Liver (tissue), 9 donors: ENCODE measurements around the gene CYBB. TPM values are rescaled to one million over a fixed set of nuclear protein-coding genes. Genes with fewer than 3 reads are reported as not detected.

Source experiments
- DNase-seq: peaks from one replicate; pipeline ENCODE4 v3.0.0-alpha.2; 2017; ENCODE audit warnings: low spot score
- H3K27ac ChIP-seq, 2 donors: one replicate each; pipeline ENCODE4 v1.7.0; 2013; ENCODE audit warnings: inconsistent platforms in 2 of 2, low read length in 2 of 2, control low read depth in 1 of 2, low read depth in 1 of 2, mild to moderate bottlenecking in 1 of 2
- H3K27me3 ChIP-seq, 4 donors: one replicate each; pipeline versions ENCODE4 v1.6.1 to v1.7.0; 2013; ENCODE audit warnings: low read length in 3 of 4, inconsistent platforms in 1 of 4, mild to moderate bottlenecking in 1 of 4, moderate library complexity in 1 of 4; ENCODE audit not compliant: control insufficient read depth in 4 of 4, insufficient read depth in 4 of 4
- H3K36me3 ChIP-seq, 4 donors: one replicate each; pipeline versions ENCODE4 v1.6.1 to v1.7.0; 2013; ENCODE audit warnings: low read length in 3 of 4, mild to moderate bottlenecking in 3 of 4, low read depth in 1 of 4, moderate library complexity in 1 of 4; ENCODE audit not compliant: control insufficient read depth in 4 of 4, insufficient read depth in 3 of 4
- H3K4me1 ChIP-seq, 4 donors: one replicate each; pipeline versions ENCODE4 v1.6.1 to v1.7.0; 2013; ENCODE audit warnings: low read length in 3 of 4, mild to moderate bottlenecking in 3 of 4, moderate library complexity in 1 of 4; ENCODE audit not compliant: control insufficient read depth in 4 of 4, insufficient read depth in 4 of 4
- H3K4me3 ChIP-seq, 3 donors: one replicate each; pipeline versions ENCODE4 v1.6.1 to v1.7.0; 2013; ENCODE audit warnings: low read length in 3 of 3, control low read depth in 1 of 3, low read depth in 1 of 3, mild to moderate bottlenecking in 1 of 3
- H3K9ac ChIP-seq, 2 donors: one replicate each; pipeline ENCODE4 v1.7.0; 2013; ENCODE audit warnings: low read length in 2 of 2, mild to moderate bottlenecking in 2 of 2, moderate library complexity in 2 of 2, control low read depth in 1 of 2, low read depth in 1 of 2
- H3K9me3 ChIP-seq, 4 donors: one replicate each; pipeline versions ENCODE4 v1.6.1 to v1.7.0; 2013; ENCODE audit warnings: low read length in 3 of 4; ENCODE audit not compliant: control insufficient read depth in 4 of 4
- EGR1 ChIP-seq, 2 donors: IDR thresholded peaks; 2 replicates each; pipeline ENCODE4 v1.6.1; 2016 to 2018; ENCODE audit warnings: antibody characterized with exemption in 2 of 2, low read depth in 2 of 2
- FOXA2 ChIP-seq: IDR thresholded peaks from 2 replicates; pipeline ENCODE4 v1.6.1; 2016; ENCODE audit warnings: antibody characterized with exemption
- GABPA ChIP-seq, 2 donors: IDR thresholded peaks in 1 of 2; conservative IDR thresholded peaks in 1 of 2; 2 replicates each; pipeline ENCODE4 v1.6.1; 2016; ENCODE audit warnings: antibody characterized with exemption in 2 of 2, mild to moderate bottlenecking in 1 of 2, moderate library complexity in 1 of 2
- HNF4A ChIP-seq, 2 donors: conservative IDR thresholded peaks; 2 replicates each; pipeline ENCODE4 v1.6.1; 2016; ENCODE audit warnings: antibody characterized with exemption in 2 of 2, mild to moderate bottlenecking in 2 of 2
- HNF4G ChIP-seq: IDR thresholded peaks from 2 replicates; pipeline ENCODE4 v1.6.1; 2016; ENCODE audit warnings: antibody characterized with exemption
- JUND ChIP-seq, 2 donors: IDR thresholded peaks; 2 replicates each; pipeline ENCODE4 v1.6.1; 2016; ENCODE audit warnings: antibody characterized with exemption in 2 of 2
- NR2F2 ChIP-seq: IDR thresholded peaks from 2 replicates; pipeline ENCODE4 v1.6.1; 2016; ENCODE audit warnings: antibody characterized with exemption
- RAD21 ChIP-seq, 2 donors: IDR thresholded peaks; 2 replicates each; pipeline ENCODE4 v1.6.1; 2016; ENCODE audit warnings: antibody characterized with exemption in 2 of 2, mild to moderate bottlenecking in 2 of 2
- RXRA ChIP-seq, 2 donors: IDR thresholded peaks; 2 replicates each; pipeline ENCODE4 v1.6.1; 2017 to 2018; ENCODE audit warnings: antibody characterized with exemption in 2 of 2, mild to moderate bottlenecking in 1 of 2
- SP1 ChIP-seq: IDR thresholded peaks from 2 replicates; pipeline ENCODE4 v1.6.1; 2018; ENCODE audit warnings: antibody characterized with exemption, mild to moderate bottlenecking
- TAF1 ChIP-seq: conservative IDR thresholded peaks from 2 replicates; pipeline ENCODE4 v1.6.1; 2016; ENCODE audit warnings: antibody characterized with exemption, mild to moderate bottlenecking
- YY1 ChIP-seq: IDR thresholded peaks from 2 replicates; pipeline ENCODE4 v1.6.1; 2016; ENCODE audit warnings: antibody characterized with exemption, mild to moderate bottlenecking
- WGBS: extraction: QIAGEN DNeasy Blood & Tissue Kit; methylation state at CpG from one replicate; pipeline ENCODE4 v1.1.7; 2013; 5-methylcytosine and 5-hydroxymethylcytosine counted together
- polyA plus RNA-seq, 2 donors: library from polyadenylated mRNA; stranded (reverse) in 1 of 2; unstranded in 1 of 2; fragments of 200-250 nt in 1 of 2; fragments of >200 nt in 1 of 2; fragmentation: Nextera tagmentation in 1 of 2; extraction: Ambion mirVana in 1 of 2; gene quantifications; one replicate each; pipeline versions ENCODE4 v1.2.1 to v1.2.3, GENCODE V29; 2013 to 2015
- total RNA-seq, 2 donors: library from RNA; depleted of rRNA; stranded (reverse); fragments of >200 nt; gene quantifications; one replicate each; pipeline ENCODE4 v1.2.3, GENCODE V29; 2014
- TF ChIP-seq, protein P1 (sequence below): fragments of 150-350 bp; IDR thresholded peaks from 2 replicates; pipeline ENCODE4 v1.5.1; 2017; ENCODE audit warnings: improper control_type of control experiment, low read depth, low read length; ENCODE audit not compliant: missing input control
- TF ChIP-seq, protein P2 (sequence below): IDR thresholded peaks from 2 replicates; pipeline ENCODE4 v1.6.1; 2016; ENCODE audit warnings: antibody characterized with exemption, mild to moderate bottlenecking
- TF ChIP-seq, protein P3 (sequence below): IDR thresholded peaks from 2 replicates; pipeline ENCODE4 v1.6.1; 2016; ENCODE audit warnings: antibody characterized with exemption
- TF ChIP-seq, protein P4 (sequence below): IDR thresholded peaks from 2 replicates; pipeline ENCODE4 v1.6.1; 2016; ENCODE audit warnings: antibody characterized with exemption
- TF ChIP-seq, protein P5 (sequence below): IDR thresholded peaks from 2 replicates; pipeline ENCODE4 v1.6.1; 2016; ENCODE audit warnings: antibody characterized with exemption
- donor health status: healthy.
- donor health status: healthy.
- donor health status: healthy.
- donor health status: healthy.
- donor health status: healthy.

The CYBB gene
- total and polyA plus RNA-seq, 4 donors = 2.8 to 65.7 (median 14.5) TPM

DNA sequence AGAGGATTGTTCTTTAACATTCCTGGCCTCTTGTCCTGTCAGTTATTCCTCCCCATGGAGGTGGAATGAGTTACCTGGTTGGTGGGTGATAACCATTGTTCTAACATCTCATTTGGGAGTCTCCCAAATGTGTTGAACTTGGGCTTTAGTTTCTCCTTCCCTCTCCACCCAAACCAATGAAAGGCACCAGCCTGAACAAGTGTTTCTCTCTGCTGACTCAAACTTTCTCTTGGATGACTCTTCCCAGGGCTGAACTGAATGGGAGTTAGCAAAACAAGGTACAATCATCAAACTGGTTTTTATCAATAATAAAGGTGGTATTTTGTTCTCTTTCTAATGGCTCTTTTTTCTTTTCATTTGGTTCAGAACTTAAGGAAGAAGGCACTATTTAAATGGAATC lies 64.8 kb downstream of the CYBB start:
- TF ChIP-seq SP1 (no peak), EGR1 (IDR thresholded peaks at IDR 0.05; ENCODE audit: low read depth in 2 of 2) (no peak), RAD21 (IDR thresholded peaks at IDR 0.05) (no peak), JUND (IDR thresholded peaks at IDR 0.05) (no peak), RXRA (IDR thresholded peaks at IDR 0.05) (no peak), GABPA (IDR thresholded peaks at IDR 0.05 in 1 of 2, conservative IDR thresholded peaks at IDR 0.05 in 1 of 2) (no peak), YY1 (no peak), TAF1 (no peak), FOXA2 (no peak), HNF4G (no peak)
- TF ChIP-seq, protein P1, sequence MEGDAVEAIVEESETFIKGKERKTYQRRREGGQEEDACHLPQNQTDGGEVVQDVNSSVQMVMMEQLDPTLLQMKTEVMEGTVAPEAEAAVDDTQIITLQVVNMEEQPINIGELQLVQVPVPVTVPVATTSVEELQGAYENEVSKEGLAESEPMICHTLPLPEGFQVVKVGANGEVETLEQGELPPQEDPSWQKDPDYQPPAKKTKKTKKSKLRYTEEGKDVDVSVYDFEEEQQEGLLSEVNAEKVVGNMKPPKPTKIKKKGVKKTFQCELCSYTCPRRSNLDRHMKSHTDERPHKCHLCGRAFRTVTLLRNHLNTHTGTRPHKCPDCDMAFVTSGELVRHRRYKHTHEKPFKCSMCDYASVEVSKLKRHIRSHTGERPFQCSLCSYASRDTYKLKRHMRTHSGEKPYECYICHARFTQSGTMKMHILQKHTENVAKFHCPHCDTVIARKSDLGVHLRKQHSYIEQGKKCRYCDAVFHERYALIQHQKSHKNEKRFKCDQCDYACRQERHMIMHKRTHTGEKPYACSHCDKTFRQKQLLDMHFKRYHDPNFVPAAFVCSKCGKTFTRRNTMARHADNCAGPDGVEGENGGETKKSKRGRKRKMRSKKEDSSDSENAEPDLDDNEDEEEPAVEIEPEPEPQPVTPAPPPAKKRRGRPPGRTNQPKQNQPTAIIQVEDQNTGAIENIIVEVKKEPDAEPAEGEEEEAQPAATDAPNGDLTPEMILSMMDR = no peak
- TF ChIP-seq, protein P2, sequence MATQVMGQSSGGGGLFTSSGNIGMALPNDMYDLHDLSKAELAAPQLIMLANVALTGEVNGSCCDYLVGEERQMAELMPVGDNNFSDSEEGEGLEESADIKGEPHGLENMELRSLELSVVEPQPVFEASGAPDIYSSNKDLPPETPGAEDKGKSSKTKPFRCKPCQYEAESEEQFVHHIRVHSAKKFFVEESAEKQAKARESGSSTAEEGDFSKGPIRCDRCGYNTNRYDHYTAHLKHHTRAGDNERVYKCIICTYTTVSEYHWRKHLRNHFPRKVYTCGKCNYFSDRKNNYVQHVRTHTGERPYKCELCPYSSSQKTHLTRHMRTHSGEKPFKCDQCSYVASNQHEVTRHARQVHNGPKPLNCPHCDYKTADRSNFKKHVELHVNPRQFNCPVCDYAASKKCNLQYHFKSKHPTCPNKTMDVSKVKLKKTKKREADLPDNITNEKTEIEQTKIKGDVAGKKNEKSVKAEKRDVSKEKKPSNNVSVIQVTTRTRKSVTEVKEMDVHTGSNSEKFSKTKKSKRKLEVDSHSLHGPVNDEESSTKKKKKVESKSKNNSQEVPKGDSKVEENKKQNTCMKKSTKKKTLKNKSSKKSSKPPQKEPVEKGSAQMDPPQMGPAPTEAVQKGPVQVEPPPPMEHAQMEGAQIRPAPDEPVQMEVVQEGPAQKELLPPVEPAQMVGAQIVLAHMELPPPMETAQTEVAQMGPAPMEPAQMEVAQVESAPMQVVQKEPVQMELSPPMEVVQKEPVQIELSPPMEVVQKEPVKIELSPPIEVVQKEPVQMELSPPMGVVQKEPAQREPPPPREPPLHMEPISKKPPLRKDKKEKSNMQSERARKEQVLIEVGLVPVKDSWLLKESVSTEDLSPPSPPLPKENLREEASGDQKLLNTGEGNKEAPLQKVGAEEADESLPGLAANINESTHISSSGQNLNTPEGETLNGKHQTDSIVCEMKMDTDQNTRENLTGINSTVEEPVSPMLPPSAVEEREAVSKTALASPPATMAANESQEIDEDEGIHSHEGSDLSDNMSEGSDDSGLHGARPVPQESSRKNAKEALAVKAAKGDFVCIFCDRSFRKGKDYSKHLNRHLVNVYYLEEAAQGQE = no peak
- TF ChIP-seq, protein P3, sequence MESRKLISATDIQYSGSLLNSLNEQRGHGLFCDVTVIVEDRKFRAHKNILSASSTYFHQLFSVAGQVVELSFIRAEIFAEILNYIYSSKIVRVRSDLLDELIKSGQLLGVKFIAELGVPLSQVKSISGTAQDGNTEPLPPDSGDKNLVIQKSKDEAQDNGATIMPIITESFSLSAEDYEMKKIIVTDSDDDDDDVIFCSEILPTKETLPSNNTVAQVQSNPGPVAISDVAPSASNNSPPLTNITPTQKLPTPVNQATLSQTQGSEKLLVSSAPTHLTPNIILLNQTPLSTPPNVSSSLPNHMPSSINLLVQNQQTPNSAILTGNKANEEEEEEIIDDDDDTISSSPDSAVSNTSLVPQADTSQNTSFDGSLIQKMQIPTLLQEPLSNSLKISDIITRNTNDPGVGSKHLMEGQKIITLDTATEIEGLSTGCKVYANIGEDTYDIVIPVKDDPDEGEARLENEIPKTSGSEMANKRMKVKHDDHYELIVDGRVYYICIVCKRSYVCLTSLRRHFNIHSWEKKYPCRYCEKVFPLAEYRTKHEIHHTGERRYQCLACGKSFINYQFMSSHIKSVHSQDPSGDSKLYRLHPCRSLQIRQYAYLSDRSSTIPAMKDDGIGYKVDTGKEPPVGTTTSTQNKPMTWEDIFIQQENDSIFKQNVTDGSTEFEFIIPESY = no peak
- TF ChIP-seq, protein P4, sequence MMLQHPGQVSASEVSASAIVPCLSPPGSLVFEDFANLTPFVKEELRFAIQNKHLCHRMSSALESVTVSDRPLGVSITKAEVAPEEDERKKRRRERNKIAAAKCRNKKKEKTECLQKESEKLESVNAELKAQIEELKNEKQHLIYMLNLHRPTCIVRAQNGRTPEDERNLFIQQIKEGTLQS = no peak
- TF ChIP-seq, protein P5, sequence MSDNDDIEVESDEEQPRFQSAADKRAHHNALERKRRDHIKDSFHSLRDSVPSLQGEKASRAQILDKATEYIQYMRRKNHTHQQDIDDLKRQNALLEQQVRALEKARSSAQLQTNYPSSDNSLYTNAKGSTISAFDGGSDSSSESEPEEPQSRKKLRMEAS = no peak
- Histone ChIP-seq H3K4me1 (peaks cover 0 to 2% (median 0%) of the 10 kb centered on the region in 4 donors), H3K4me3 (no peak overlapping the region), H3K27me3 (no peaks in the 10 kb centered on the region), H3K9ac (no peak overlapping the region), H3K36me3 (peaks cover 0 to 2% (median 0%) of the 10 kb centered on the region in 4 donors), H3K9me3 (no peaks in the 10 kb centered on the region), H3K27ac (no peak overlapping the region)
- no peak for DNase-seq

DNA sequence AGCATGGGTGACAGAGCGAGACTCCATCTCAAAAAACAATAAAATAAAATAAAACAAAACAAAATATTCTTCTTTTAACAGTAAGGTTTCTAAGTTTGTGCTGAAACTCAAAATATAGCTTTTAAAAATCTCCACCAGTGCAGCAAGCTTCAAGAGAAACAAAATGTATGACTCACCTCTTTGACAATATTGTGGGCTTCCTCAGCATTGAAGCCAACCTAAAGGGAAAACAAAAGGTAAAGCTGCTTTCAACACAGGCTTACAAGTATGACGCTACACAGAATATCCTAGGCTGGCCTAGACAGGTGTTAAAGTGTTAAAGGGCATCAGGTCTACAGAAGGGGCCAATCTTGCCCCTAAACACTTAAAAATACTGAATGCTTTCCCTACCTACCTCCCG lies 66.3 kb downstream of the CYBB start:
- H3K36me3 ChIP-seq = no peaks in the 10 kb centered on the region
- no peaks in the 10 kb centered on the region for H3K27me3 ChIP-seq
- peaks cover 0 to 2% (median 0%) of the 10 kb centered on the region in 4 donors for H3K4me1 ChIP-seq
- H3K9ac ChIP-seq = no peak overlapping the region
- TF ChIP-seq, protein P5 = no peak
- TF ChIP-seq RXRA (IDR thresholded peaks at IDR 0.05) (no peak), SP1 (no peak), NR2F2 (no peak), YY1 (no peak), TAF1 (no peak), FOXA2 (no peak), RAD21 (IDR thresholded peaks at IDR 0.05) (no peak), HNF4A (conservative IDR thresholded peaks at IDR 0.05) (no peak), JUND (IDR thresholded peaks at IDR 0.05) (no peak), GABPA (IDR thresholded peaks at IDR 0.05 in 1 of 2, conservative IDR thresholded peaks at IDR 0.05 in 1 of 2) (no peak), EGR1 (IDR thresholded peaks at IDR 0.05; ENCODE audit: low read depth in 2 of 2) (no peak)
- TF ChIP-seq, protein P1 = no peak
- TF ChIP-seq, protein P3 = no peak
- WGBS = 90% methylated on average over 3 of the region's 3 CpGs
- no peak overlapping the region for H3K4me3 ChIP-seq
- no peak for DNase-seq
- peak overlapping the region in 1 of 2 donors; percentile 33 for H3K27ac ChIP-seq
- no peaks in the 10 kb centered on the region for H3K9me3 ChIP-seq
